Neural progenitor cell (in vitro differentiated cells): Measurements from ENCODE around the gene PLXDC2.

Experiments
- CTCF ChIP-seq: fragments of 200-600 bp; sonication (generic); IDR thresholded peaks from 2 replicates; pipeline ENCODE4 v1.5.1; 2017; ENCODE audit warnings: antibody characterized with exemption, mild to moderate bottlenecking
- EZH2 ChIP-seq: fragments of 200-600 bp; sonication (generic); IDR thresholded peaks from 2 replicates; pipeline ENCODE4 v1.6.1; 2017; ENCODE audit warnings: antibody characterized with exemption, mild to moderate bottlenecking, moderate library complexity
- EZH2phosphoT487 ChIP-seq: fragments of 200-600 bp; sonication (generic); IDR thresholded peaks from 2 replicates; pipeline ENCODE4 v1.6.1; 2017; ENCODE audit warnings: antibody characterized with exemption

- TF ChIP-seq CTCF (no peak), EZH2 (no peak), EZH2phosphoT487 (no peak)
Measured at GRCh38 chr10:20144268-20144667, 328.0 kb downstream of the PLXDC2 start.
